Esophagus muscularis mucosa (tissue), 4 donors: ENCODE data around the gene PLA2G12A.

Experiments
- EP300 ChIP-seq: sonication (generic); formaldehyde crosslinking; IDR thresholded peaks from one replicate; pipeline ENCODE4 v1.6.1; 2017; ENCODE audit warnings: antibody characterized with exemption
- POLR2A ChIP-seq: fragments of 450-650 bp; IDR thresholded peaks from one replicate; pipeline ENCODE4 v1.6.1; 2017; ENCODE audit warnings: antibody characterized with exemption, moderate library complexity, mild to moderate bottlenecking, low read depth
- POLR2AphosphoS5 ChIP-seq, 2 donors: sonication (generic); formaldehyde crosslinking; IDR thresholded peaks; one replicate each; pipeline ENCODE4 v1.6.1; 2017; ENCODE audit warnings: antibody characterized with exemption in 2 of 2
- TF ChIP-seq, protein P1 (sequence below), 3 experiments: fragments of 200-600 bp in 2 of 3; fragments of 450-650 bp in 1 of 3; sonication (generic) in 2 of 3; IDR thresholded peaks; one replicate each; pipeline ENCODE4 v1.5.1; 2017 to 2019; ENCODE audit warnings: antibody characterized with exemption in 3 of 3, mild to moderate bottlenecking in 2 of 3, moderate library complexity in 1 of 3

DNA sequence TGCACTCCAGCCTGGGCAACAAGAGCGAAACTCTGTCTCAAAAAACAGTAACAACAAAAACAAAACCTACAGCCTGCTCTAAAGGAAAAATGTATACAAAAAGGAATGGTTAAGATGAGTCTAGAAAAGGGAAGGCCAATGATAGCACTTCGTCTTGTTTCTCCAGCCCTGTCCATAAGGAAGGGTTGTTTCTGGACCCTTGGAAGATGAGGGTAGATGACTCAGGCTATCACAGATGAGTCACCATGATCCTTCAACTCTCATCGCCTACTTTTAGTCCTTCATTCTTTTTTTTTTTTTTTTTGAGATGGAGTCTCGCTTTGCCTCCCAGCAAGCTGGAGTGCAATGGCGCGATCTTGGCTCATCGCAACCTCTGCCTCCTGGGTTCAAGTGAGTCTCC, 8.8 kb downstream of the PLA2G12A start:
- TF ChIP-seq POLR2A: no peak
- TF ChIP-seq, protein P1, sequence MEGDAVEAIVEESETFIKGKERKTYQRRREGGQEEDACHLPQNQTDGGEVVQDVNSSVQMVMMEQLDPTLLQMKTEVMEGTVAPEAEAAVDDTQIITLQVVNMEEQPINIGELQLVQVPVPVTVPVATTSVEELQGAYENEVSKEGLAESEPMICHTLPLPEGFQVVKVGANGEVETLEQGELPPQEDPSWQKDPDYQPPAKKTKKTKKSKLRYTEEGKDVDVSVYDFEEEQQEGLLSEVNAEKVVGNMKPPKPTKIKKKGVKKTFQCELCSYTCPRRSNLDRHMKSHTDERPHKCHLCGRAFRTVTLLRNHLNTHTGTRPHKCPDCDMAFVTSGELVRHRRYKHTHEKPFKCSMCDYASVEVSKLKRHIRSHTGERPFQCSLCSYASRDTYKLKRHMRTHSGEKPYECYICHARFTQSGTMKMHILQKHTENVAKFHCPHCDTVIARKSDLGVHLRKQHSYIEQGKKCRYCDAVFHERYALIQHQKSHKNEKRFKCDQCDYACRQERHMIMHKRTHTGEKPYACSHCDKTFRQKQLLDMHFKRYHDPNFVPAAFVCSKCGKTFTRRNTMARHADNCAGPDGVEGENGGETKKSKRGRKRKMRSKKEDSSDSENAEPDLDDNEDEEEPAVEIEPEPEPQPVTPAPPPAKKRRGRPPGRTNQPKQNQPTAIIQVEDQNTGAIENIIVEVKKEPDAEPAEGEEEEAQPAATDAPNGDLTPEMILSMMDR (IDR thresholded peaks at IDR 0.05): no peak
- TF ChIP-seq EP300: no peak
- no peak for TF ChIP-seq POLR2AphosphoS5 (IDR thresholded peaks at IDR 0.05)
